Activated CD4-positive, alpha-beta T cell treated with anti-CD3 and anti-CD28 coated beads, Interleukin-2, amount 50 U/mL, for 24 hours (primary cell): ENCODE data around the gene SERPINH1.

Source experiments
- DNase-seq, 2 donors: peaks; one replicate each; pipeline ENCODE4 v3.0.0-alpha.2; 2020; ENCODE audit warnings: low read depth in 1 of 2, low spot score in 1 of 2

The SERPINH1 gene

GRCh38 chr11:75562048-75562835 lies at the start of gene SERPINH1:
SERPINH1 (plus strand) TSS chr11:75562253; CDS start chr11:75566350, 4,097 bp downstream.
- peak; percentile 42 to 71 for DNase-seq

DNA sequence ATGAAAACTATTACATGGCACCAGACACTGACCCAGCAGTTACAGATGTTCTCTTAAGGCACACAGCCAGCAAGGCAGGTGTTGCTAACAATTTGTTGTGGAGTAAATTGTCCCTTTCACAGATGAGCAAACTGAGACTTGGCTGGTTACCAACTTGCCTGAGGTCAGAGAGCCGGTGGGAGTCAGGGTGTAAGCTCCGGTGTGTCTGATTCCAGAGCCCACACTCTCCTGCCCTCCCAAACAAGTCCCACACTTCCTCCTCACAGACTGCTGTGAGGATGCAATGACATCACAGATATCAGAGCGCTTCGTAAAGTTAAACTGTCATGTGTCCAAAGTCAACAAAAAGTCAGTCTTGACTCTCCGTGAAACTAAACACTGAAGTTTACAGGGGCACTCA lies 48.8 kb upstream of the SERPINH1 start:
- no peak for DNase-seq

- DNase-seq: no peak
These were observed 47.5 kb upstream of the SERPINH1 start for GRCh38 chr11:75514596-75514995.

- DNase-seq: no peak
These were observed 45.9 kb upstream of the SERPINH1 start for GRCh38 chr11:75516140-75516539.

GRCh38 chr11:75516886-75517285 lies 45.2 kb upstream of the SERPINH1 start:
- no peak for DNase-seq

DNA sequence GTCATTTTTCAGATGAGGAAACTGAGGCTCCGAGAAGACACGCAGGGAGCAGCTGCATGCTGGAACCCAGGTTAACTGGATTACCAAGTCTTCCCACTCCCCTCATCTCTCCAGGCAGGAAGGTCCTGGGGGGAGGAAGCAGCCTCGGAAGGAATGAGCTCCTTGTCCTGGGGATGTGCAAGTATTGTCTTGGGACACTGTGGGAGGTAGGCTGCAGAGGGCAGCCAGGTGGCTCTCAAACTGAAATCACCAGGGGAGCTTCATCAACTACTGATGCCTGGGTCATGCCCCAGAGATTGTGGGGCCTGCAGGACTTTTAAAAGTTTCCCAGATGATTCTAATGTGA lies 43.9 kb upstream of the SERPINH1 start:
- DNase-seq: no peak

DNA sequence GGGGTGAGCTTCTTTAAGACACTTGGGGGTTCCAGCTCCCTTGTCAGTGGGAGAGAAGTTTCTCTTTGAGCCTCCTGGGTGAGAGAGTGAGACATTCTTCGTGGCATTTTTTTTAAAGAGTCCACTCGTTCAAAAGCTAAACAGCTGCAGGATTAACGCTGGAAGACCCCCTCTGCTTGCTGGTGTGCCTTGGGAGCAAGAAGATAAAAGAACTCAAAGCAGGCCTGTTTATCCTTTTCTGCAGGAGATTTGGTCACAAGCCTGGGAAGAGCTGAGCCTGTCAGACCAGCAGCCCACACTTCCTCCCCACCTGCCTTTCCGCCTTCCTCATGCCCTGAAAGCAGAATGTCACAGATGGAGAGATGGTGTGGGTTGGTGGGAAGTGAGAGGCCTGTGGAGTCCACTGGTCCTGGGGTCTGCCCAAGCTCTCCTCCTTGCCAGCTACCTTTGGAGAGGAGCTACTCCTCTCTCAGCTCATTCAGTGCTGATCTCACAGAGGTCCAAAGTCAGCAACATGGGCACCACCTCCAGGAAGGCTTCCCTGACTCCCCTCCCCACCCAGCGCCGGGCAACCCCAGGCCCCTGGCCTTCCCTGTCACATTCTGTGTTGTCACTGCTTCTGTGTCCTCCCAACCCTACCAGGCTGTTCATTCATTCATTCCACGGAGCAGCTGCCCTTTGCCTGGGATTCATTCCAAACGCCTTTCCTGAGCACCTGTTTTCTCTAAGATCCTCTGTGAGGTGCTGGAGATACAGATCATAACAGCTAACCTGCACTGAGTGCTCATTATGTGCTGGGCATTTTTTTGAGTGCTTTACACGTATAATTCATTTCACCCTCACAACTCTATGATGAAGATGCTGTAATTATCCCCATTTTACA lies 43.0 kb upstream of the SERPINH1 start:
- no peak for DNase-seq

DNA sequence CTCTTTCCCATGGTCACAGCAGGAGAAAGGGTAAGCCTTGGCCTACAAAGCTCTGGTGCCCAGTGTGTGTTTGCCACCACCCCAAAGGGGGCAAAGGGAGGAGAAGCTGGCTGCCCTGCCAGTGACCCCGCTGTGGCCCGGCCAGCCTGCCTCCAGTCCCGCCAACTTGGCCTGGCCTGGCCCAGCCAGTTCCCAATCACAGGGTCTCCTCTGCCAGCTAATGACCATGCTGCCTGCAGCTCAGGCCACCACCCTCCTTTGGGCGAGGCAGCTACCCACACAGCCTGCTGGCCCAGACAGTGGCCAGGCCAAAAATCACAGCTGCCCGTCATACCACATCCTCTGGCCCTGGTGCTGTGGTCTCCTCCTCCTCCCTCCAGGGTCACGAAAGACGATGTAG lies 41.4 kb upstream of the SERPINH1 start:
- DNase-seq: no peak

DNA sequence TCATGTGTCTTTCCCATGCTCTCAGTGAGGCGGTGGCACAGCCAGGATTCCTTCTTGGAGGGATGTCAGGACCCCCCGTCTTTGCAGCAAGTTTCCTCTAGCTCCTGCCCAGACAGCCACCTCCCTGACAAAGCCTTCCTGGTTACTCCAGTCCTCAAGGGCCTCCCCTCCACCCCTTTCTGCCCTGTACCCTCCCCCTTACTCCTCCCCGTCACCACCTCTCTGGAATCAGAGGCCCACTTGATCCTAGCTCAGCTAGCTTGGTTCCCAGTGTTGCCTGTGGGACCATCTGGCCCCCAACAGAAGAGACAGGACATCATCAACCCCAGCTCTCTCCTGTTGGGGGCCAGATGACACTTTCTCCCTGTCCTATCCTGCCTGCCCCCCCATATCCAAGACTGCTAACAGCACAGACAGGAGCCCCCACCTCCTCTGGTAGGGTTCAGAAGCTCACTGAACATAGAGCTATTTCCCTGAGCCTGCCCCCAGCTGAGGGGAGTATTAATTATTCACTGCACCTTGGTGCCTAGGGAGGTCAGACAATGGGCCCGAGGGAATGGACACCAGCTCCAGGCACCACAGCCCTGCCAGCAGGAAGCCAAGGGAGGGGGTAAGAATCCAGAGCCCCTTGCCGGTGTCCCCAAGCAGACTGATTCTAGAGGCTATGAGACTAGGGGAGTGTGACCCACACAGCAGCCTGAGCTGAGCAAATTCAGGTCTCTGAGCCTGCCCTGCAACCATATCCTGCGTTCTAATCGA lies 39.6 kb upstream of the SERPINH1 start:
- DNase-seq: no peak

DNA sequence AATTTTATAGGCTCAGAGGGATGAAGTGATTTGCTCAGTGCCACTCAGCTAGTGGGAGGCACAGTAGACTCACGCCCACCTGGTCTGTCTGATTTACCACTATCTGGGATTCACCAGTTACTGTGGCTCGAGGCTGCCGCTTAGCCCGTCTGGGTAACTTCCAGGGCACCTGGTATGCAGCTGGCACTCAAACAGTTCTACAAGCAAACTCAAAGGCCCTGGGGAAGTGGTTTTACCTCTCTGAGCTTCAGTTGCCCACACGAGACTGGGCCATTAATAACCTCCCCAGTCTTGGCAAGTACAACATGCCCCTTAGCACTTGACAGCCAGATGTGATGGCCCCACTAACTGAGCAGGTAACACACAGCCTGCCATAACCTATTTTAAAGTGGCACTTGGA lies 38.9 kb upstream of the SERPINH1 start:
- DNase-seq: no peak

GRCh38 chr11:75523811-75524664 lies 38.0 kb upstream of the SERPINH1 start:
- DNase-seq: no peak

- no peak for DNase-seq
These were observed 37.2 kb upstream of the SERPINH1 start for GRCh38 chr11:75524665-75525432.

DNA sequence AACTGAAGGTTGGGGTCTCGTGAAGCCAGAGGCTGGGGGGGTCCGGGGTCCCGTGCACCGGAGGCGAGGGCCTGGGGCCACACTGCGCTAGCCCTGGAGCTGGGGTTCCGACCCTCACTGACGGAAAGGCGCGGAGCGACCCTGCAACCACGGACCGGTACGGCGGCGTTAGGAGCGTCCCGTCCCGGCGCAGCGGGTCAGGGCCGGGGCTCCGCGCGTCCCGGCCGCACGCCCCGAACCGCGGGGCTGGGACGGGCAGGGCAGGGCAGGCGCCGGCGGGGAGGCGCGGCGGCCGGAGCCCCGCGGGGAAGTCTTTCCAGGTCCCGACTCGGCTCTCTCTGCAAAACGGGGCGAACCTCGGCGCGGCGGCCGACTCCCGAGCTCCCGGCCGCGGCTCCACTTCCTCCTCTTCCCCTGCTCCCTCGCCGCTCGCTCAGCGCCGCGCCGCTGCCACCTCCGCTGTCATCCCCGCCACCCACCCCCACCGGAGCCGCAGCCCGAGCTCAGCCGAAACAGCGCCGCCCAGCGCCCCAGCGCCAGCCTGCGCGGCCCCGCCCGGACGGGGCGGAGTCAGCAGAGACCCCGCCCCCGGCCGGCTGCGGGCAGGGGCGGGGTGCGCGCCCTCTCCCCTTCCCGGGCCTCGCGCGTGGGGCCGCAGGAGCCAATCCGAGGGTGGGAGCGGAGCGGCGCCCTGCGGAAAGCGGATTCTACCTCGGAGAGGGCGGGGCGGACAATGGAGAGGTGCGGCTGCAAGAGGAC lies 36.4 kb upstream of the SERPINH1 start, which contains the start of gene GDPD5:
TSS of gene GDPD5 (minus strand) at position 509 of the 759 bp plus-strand sequence. CDS start 48,206 bp downstream, outside the sequence.
- DNase-seq: peak; percentile 71 to 74

- no peak for DNase-seq
These were observed 35.9 kb upstream of the SERPINH1 start for GRCh38 chr11:75526192-75526541.

DNA sequence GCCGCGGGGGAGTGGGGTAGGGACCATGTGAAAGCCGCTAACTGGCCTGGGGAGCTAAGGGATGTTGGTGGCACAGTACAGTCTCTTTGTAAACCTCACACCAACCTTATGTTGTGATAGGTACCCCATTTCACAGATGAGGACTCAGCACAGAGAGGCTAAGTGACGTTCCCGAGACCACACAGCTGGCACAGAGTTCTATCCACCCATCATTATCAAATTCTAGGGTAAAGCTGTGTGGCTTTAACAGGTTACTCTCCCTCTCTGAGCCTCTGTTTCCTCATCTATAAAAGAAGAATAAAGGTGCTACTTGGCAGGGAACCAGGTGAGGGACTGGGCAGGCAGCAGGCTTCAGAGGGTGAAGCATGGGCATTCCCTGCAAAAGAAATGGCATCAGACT lies 34.9 kb upstream of the SERPINH1 start:
- DNase-seq: no peak

GRCh38 chr11:75527938-75528735 lies 33.9 kb upstream of the SERPINH1 start:
- DNase-seq: no peak

DNA sequence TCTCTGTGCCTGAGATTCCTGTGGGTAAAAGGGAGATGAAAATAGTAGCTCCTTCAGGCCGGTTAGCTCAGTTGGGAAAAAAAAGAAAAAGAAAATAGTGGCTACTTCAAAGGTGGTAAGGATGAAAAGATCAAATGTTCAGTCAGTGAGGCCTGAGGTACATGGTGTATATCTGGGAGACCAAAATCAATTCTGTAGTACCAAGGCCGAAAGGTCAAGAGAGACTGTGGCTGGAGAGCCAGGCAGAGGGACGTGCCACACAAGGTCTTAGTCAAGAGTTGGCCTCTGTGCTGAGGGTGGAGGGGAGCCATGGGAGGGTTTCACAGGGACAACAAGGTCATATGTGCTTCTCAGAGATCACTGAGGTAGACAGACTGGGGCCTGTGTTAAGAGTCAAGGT lies 31.5 kb upstream of the SERPINH1 start:
- no peak for DNase-seq

DNA sequence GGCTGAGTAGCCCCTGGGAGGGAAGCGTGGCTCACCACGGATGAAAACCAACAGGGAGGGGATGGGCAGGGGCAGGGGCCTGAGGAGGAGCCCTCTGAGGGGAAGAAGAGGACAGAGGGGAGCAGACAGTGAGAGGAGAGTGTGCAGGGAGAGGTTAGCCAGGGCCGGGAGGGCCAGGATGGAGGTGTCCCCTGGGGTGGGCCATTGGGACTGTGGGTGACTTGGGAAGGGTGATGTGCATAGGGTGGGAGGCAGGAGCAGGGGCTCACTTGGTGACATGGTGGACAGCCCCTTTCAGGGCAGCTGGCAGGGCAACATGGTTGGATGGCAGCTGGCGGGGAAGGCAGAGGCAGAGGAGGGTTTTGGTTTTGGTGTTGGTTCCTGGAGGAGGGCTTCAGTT lies 30.7 kb upstream of the SERPINH1 start:
- DNase-seq: no peak
